CD4-positive, alpha-beta T cell treated with Interleukin-2 at 100 ng/mL for 4 hours (primary cell): ENCODE data around the gene ODAM.
"Not testable (repeated sequence)": the region's sequence is repeated elsewhere in the genome, so short reads cannot be mapped to it uniquely, and the experiment has no call there.

ENCODE experiments used
- DNase-seq: peaks from one replicate; pipeline ENCODE4 v3.0.0-alpha.2; 2020; ENCODE audit warnings: low spot score

Gene ODAM

GRCh38 chr4:70221818-70222217, 26.3 kb downstream of the ODAM start:
- not testable (repeated sequence) for DNase-seq

GRCh38 chr4:70225824-70226223, 30.3 kb downstream of the ODAM start, which contains the start of gene FDCSP:
TSS of gene FDCSP (plus strand) at chr4:70226124. CDS start at chr4:70231195, 5,071 bp downstream.
- DNase-seq = no peak

- DNase-seq = no peak
Observed at GRCh38 chr4:70236125-70236524, 40.6 kb downstream of the ODAM start.

- DNase-seq = no peak
Observed at GRCh38 chr4:70239131-70239883, 43.8 kb downstream of the ODAM start.

- no peak for DNase-seq
Observed at GRCh38 chr4:70239884-70240591, 44.5 kb downstream of the ODAM start.

- not testable (repeated sequence) for DNase-seq
Observed at GRCh38 chr4:70242297-70242696, 46.8 kb downstream of the ODAM start, which contains the start of gene CSN3. TSS of gene CSN3 (plus strand) at chr4:70242597. CDS start at chr4:70244820, 2,223 bp downstream.

GRCh38 chr4:70243091-70243490, 47.6 kb downstream of the ODAM start:
- no peak for DNase-seq

GRCh38 chr4:70251250-70251944, 55.9 kb downstream of the ODAM start:
- no peak for DNase-seq

- no peak for DNase-seq
Observed at GRCh38 chr4:70251945-70252277, 56.4 kb downstream of the ODAM start.
